RWPE1 (cell line): ENCODE measurements around the gene CYFIP2.

ENCODE experiments used
- CTCF ChIA-PET: fragments of 350-600 bp; sonication (Branson Sonifier 250); formaldehyde crosslinking; extraction: SDS; loops from one replicate; lab custom pipeline; 2021; lab: Yijun Ruan, JAX
- POLR2A ChIA-PET: fragments of 400-600 bp; formaldehyde crosslinking; extraction: SDS; loops from one replicate; lab custom pipeline; 2020; ENCODE audit warnings: antibody characterized with exemption; ENCODE audit not compliant: low non-redundant PET; lab: Yijun Ruan, JAX
- DNase-seq: peaks from one replicate; pipeline ENCODE4 v3.0.0; 2012; ENCODE audit warnings: low spot score
- H3K27ac ChIP-seq: fragments of 450-650 bp; 2 replicates; pipeline ENCODE4 v1.5.1; 2017
- TF ChIP-seq, protein P1 (sequence below): fragments of 450-650 bp; conservative IDR thresholded peaks from 2 replicates; pipeline ENCODE4 v1.5.1; 2017; ENCODE audit warnings: low read depth, mild to moderate bottlenecking

The CYFIP2 gene

GRCh38 chr5:157267025-157267424 is 1.1 kb downstream of the CYFIP2 start:
- POLR2A ChIA-PET: no interaction called here

GRCh38 chr5:157267761-157268480 is 2.0 kb downstream of the CYFIP2 start:
- peak; percentile 55 for DNase-seq
- ChIA-PET POLR2A (no interaction called here), CTCF (interaction anchor here (0.5 to 0.8 kb wide), 3 partner anchors 35 to 1959 kb away, joined by 3 read pairs; no protein-coding TSS in a partner anchor)
- no peak overlapping the region for H3K27ac ChIP-seq
- TF ChIP-seq, protein P1, sequence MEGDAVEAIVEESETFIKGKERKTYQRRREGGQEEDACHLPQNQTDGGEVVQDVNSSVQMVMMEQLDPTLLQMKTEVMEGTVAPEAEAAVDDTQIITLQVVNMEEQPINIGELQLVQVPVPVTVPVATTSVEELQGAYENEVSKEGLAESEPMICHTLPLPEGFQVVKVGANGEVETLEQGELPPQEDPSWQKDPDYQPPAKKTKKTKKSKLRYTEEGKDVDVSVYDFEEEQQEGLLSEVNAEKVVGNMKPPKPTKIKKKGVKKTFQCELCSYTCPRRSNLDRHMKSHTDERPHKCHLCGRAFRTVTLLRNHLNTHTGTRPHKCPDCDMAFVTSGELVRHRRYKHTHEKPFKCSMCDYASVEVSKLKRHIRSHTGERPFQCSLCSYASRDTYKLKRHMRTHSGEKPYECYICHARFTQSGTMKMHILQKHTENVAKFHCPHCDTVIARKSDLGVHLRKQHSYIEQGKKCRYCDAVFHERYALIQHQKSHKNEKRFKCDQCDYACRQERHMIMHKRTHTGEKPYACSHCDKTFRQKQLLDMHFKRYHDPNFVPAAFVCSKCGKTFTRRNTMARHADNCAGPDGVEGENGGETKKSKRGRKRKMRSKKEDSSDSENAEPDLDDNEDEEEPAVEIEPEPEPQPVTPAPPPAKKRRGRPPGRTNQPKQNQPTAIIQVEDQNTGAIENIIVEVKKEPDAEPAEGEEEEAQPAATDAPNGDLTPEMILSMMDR: no peak

More at GRCh38 chr5:157267025-157267424, 1.1 kb downstream of the CYFIP2 start:
- H3K27ac ChIP-seq: no peak overlapping the region
- CTCF ChIA-PET: interaction anchor here (0.6 to 0.8 kb wide), 2 partner anchors 34 to 1958 kb away, joined by 3 read pairs; no protein-coding TSS in a partner anchor
- TF ChIP-seq, protein P1: no peak
- no peak for DNase-seq

- H3K27ac ChIP-seq: no peak overlapping the region
- POLR2A ChIA-PET: no interaction called here
- TF ChIP-seq, protein P1: no peak
- CTCF ChIA-PET: interaction anchor here (0.6 kb wide), 1 partner anchor 42 kb away, joined by 3 read pairs; no protein-coding TSS in a partner anchor
- no peak for DNase-seq
Observed at GRCh38 chr5:157269165-157269671, 3.3 kb downstream of the CYFIP2 start.

- ChIA-PET POLR2A (no interaction called here), CTCF (no interaction called here)
- TF ChIP-seq, protein P1: no peak
- no peak overlapping the region for H3K27ac ChIP-seq
- no peak for DNase-seq
Observed at GRCh38 chr5:157269761-157270272, 3.9 kb downstream of the CYFIP2 start.

DNA sequence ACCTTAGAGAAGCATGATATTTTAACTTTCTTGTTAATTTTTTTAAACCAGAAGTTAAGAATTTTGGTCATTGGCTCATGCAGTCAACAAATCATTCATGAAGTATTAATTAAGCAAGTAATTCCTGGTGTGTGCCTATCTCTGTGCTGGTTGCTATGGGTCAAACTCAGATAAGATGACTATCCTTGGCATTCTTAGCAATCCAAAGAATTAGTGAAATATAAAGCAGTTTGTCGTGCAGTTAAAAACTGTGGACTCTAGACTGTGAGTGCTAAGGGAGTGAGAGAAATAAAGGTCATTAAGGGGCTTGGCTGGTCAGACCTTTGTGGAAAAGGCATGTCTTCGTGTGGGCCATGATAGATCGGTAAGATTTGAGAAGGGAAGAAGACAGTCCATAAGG is 4.8 kb downstream of the CYFIP2 start:
- ChIA-PET POLR2A (no interaction called here), CTCF (interaction anchor here (2.3 kb wide), 1 partner anchor 17 kb away, joined by 8 read pairs; no protein-coding TSS in a partner anchor)
- no peak for DNase-seq
- TF ChIP-seq, protein P1: no peak
- no peak overlapping the region for H3K27ac ChIP-seq

- CTCF ChIA-PET: interaction anchor here (2.3 kb wide), 1 partner anchor 18 kb away, joined by 8 read pairs; no protein-coding TSS in a partner anchor
- no peak overlapping the region for H3K27ac ChIP-seq
- POLR2A ChIA-PET: no interaction called here
- TF ChIP-seq, protein P1: no peak
- DNase-seq: no peak
Observed at GRCh38 chr5:157271740-157272271, 5.9 kb downstream of the CYFIP2 start.
